ENCODE measurements around the gene MALRD1.

MALRD1 gene

DNA sequence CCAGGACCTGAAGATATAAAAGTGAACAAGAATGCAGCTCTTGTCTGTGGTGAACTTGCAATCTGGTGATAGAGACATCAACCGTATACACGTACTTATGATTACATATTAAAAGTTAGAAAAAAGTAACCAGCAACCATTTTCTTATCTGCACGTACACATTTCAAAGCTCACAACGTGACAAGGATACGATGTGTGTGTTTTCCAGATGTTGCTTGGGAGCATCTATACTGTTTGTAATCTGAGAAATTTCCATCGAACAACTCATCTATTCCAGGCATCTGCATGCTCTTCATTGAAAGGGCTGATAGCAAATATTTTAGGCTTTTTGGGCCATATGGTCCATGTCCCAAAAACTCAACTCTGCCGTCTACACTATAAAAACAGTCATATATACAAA is 23.3 kb downstream of the MALRD1 start:
- TF ChIP-seq, protein P1, sequence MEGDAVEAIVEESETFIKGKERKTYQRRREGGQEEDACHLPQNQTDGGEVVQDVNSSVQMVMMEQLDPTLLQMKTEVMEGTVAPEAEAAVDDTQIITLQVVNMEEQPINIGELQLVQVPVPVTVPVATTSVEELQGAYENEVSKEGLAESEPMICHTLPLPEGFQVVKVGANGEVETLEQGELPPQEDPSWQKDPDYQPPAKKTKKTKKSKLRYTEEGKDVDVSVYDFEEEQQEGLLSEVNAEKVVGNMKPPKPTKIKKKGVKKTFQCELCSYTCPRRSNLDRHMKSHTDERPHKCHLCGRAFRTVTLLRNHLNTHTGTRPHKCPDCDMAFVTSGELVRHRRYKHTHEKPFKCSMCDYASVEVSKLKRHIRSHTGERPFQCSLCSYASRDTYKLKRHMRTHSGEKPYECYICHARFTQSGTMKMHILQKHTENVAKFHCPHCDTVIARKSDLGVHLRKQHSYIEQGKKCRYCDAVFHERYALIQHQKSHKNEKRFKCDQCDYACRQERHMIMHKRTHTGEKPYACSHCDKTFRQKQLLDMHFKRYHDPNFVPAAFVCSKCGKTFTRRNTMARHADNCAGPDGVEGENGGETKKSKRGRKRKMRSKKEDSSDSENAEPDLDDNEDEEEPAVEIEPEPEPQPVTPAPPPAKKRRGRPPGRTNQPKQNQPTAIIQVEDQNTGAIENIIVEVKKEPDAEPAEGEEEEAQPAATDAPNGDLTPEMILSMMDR (IDR thresholded peaks at IDR 0.05; ENCODE audit: low read depth, low read length): no peak
- no peaks in the 10 kb centered on the region for H3K36me3 ChIP-seq

GRCh38 chr10:19077276-19077675 is 28.7 kb downstream of the MALRD1 start:
- no peak overlapping the region for H3K4me3 ChIP-seq (ENCODE audit: low read depth, low read length)
- no peaks in the 10 kb centered on the region for H3K9me3 ChIP-seq (ENCODE audit: severe bottlenecking)
- no peak overlapping the region for H3K27ac ChIP-seq
- no peaks in the 10 kb centered on the region for H3K36me3 ChIP-seq
- TF ChIP-seq, protein P1 (IDR thresholded peaks at IDR 0.05; ENCODE audit: low read depth, low read length): no peak
- no peaks in the 10 kb centered on the region for H3K27me3 ChIP-seq (ENCODE audit: insufficient read depth, low read depth, severe bottlenecking)
- no peak for DNase-seq

More for the DNA sequence above, 23.3 kb downstream of the MALRD1 start:
- H3K27me3 ChIP-seq (ENCODE audit: insufficient read depth, low read depth, severe bottlenecking): no peaks in the 10 kb centered on the region
- no peak overlapping the region for H3K27ac ChIP-seq
- no peak for DNase-seq
- H3K9me3 ChIP-seq (ENCODE audit: severe bottlenecking): no peaks in the 10 kb centered on the region
- H3K4me3 ChIP-seq (ENCODE audit: low read depth, low read length): no peak overlapping the region

DNA sequence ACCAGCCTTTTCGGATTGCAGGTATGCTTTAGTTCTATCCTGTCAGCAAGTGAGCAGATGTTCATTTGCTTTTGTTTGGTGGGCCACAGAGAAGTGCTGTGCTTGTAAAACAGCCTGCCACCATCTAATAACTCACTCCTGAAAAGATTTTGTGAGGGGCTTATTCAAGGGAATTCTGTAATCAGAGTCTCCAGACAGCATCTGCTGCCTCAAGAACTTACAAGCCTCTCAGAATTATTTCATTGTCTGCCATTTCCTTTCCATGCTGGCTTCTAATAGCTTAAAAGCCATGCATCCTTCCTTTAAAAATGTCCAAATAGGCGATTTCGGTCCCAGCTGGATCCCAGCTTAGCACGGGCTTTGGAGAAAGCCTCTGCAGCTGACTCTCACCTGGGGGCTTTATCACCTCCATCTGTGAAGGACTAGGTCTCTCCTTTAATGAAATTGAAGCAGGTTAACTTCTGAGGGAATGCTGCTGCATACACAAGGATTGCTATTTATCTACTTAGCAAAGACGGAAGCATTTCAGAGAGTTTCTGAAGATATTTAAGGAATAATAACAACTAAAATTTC is 48.0 kb downstream of the MALRD1 start:
- Histone ChIP-seq H3K4me3 (ENCODE audit: low read depth, low read length) (no peak overlapping the region), H3K36me3 (no peaks in the 10 kb centered on the region), H3K27me3 (ENCODE audit: insufficient read depth, low read depth, severe bottlenecking) (no peaks in the 10 kb centered on the region), H3K27ac (no peak overlapping the region), H3K9me3 (ENCODE audit: severe bottlenecking) (no peaks in the 10 kb centered on the region)
- DNase-seq: peak; percentile 50
- TF ChIP-seq, protein P1 (IDR thresholded peaks at IDR 0.05; ENCODE audit: low read depth, low read length): no peak

GRCh38 chr10:19097151-19097550 is 48.5 kb downstream of the MALRD1 start:
- Histone ChIP-seq H3K27me3 (ENCODE audit: insufficient read depth, low read depth, severe bottlenecking) (no peaks in the 10 kb centered on the region), H3K36me3 (no peaks in the 10 kb centered on the region), H3K27ac (no peak overlapping the region), H3K4me3 (ENCODE audit: low read depth, low read length) (no peak overlapping the region), H3K9me3 (ENCODE audit: severe bottlenecking) (no peaks in the 10 kb centered on the region)
- DNase-seq: no peak
- TF ChIP-seq, protein P1 (IDR thresholded peaks at IDR 0.05; ENCODE audit: low read depth, low read length): no peak

DNA sequence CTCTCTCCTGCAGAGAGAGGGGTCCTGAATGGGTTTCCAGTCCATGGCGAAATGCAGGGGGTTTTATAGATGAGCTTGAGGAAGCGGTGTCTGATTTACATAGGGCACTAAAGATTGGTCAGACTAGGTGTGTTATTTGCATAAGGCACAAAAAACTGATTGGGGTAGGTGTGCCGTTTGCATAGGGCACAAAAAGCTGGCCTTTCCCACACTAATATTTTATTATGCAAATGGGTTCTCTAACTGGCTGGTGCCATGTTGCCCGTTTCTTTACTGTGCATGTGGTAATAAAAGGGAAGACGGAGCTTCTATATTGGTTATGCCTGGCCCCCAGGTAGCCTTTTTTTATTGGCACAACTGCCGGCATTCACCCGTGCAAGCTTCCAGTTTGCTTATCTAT is 50.2 kb downstream of the MALRD1 start:
- DNase-seq: no peak
- H3K4me3 ChIP-seq (ENCODE audit: low read depth, low read length): no peak overlapping the region
- H3K27me3 ChIP-seq (ENCODE audit: insufficient read depth, low read depth, severe bottlenecking): no peaks in the 10 kb centered on the region
- H3K36me3 ChIP-seq: no peaks in the 10 kb centered on the region
- no peaks in the 10 kb centered on the region for H3K9me3 ChIP-seq (ENCODE audit: severe bottlenecking)
- TF ChIP-seq, protein P1 (IDR thresholded peaks at IDR 0.05; ENCODE audit: low read depth, low read length): no peak
- no peak overlapping the region for H3K27ac ChIP-seq

- no peak overlapping the region for H3K4me3 ChIP-seq (ENCODE audit: low read depth, low read length)
- H3K9me3 ChIP-seq (ENCODE audit: severe bottlenecking): no peaks in the 10 kb centered on the region
- no peak overlapping the region for H3K27ac ChIP-seq
- TF ChIP-seq, protein P1 (IDR thresholded peaks at IDR 0.05; ENCODE audit: low read depth, low read length): no peak
- no peaks in the 10 kb centered on the region for H3K27me3 ChIP-seq (ENCODE audit: insufficient read depth, low read depth, severe bottlenecking)
- no peaks in the 10 kb centered on the region for H3K36me3 ChIP-seq
- no peak for DNase-seq
Measured at GRCh38 chr10:19107406-19107805, 58.8 kb downstream of the MALRD1 start.

All from WERI-Rb-1 (cell line).